A673 (cell line): ENCODE results near the gene LRRC8D.

ENCODE experiments used
- CTCF ChIP-seq: fragments of 300-800, 200-600 bp; sonication (generic); conservative IDR thresholded peaks from 2 replicates; pipeline ENCODE4 v1.5.1; 2017; ENCODE audit warnings: low read depth, mild to moderate bottlenecking, antibody characterized with exemption, low read length, moderate library complexity, mixed read lengths
- EZH2 ChIP-seq: fragments of 200-600 bp; sonication (generic); IDR thresholded peaks from 2 replicates; pipeline ENCODE4 v1.6.1; 2017; ENCODE audit warnings: borderline replicate concordance, low read depth, mild to moderate bottlenecking, mixed read lengths, antibody characterized with exemption, low read length; ENCODE audit not compliant: poor library complexity, severe bottlenecking

GRCh38 chr1:89922911-89923310 lies 102.1 kb downstream of the LRRC8D start:
- TF ChIP-seq CTCF = no peak
- no peak for TF ChIP-seq EZH2
